CD14-positive monocyte (primary cell): ENCODE measurements around the gene MB21D2. TPM values are rescaled to one million over a fixed set of nuclear protein-coding genes. Genes with fewer than 3 reads are reported as not detected.
A peak's percentile ranks its signal among the peaks of the same experiment; 100 is the strongest.

Experiments
- DNase-seq, 3 donors: peaks; one replicate each; pipeline ENCODE4 v3.0.0-alpha.2; 2011 to 2022
- H2AFZ ChIP-seq: 2 replicates; pipeline ENCODE4 v1.6.0; 2012; ENCODE audit warnings: mild to moderate bottlenecking, low read depth, low read length, inconsistent platforms; ENCODE audit not compliant: insufficient read depth, poor library complexity, severe bottlenecking
- H3K27ac ChIP-seq, 2 donors: 1 replicate in 1 of 2; 2 replicates in 1 of 2; pipeline ENCODE4 v1.5.1; 2012 to 2013; ENCODE audit warnings: low read length in 2 of 2, control low read depth in 1 of 2, inconsistent platforms in 1 of 2, low read depth in 1 of 2, mild to moderate bottlenecking in 1 of 2
- H3K27me3 ChIP-seq, 2 donors: one replicate each; pipeline versions ENCODE4 v1.6.0 to v1.6.1; 2011 to 2013; ENCODE audit warnings: low read length in 2 of 2; ENCODE audit not compliant: control insufficient read depth in 2 of 2, insufficient read depth in 2 of 2
- H3K36me3 ChIP-seq, 2 donors: replicated peaks in 1 of 2; 1 replicate in 1 of 2; 2 replicates in 1 of 2; pipeline versions ENCODE4 v1.5.1 to v1.6.1; 2012 to 2013; ENCODE audit warnings: low read length in 2 of 2, control low read depth in 1 of 2, inconsistent platforms in 1 of 2, mild to moderate bottlenecking in 1 of 2; ENCODE audit not compliant: insufficient read depth in 2 of 2, control insufficient read depth in 1 of 2
- H3K4me1 ChIP-seq, 2 donors: 1 replicate in 1 of 2; 2 replicates in 1 of 2; pipeline versions ENCODE4 v1.5.1 to v1.6.1; 2012 to 2013; ENCODE audit warnings: low read length in 2 of 2, control low read depth in 1 of 2, inconsistent platforms in 1 of 2, mild to moderate bottlenecking in 1 of 2, moderate library complexity in 1 of 2; ENCODE audit not compliant: insufficient read depth in 2 of 2, control insufficient read depth in 1 of 2
- H3K4me2 ChIP-seq: replicated peaks from 2 replicates; pipeline ENCODE3; 2012; ENCODE audit warnings: low read length, moderate library complexity, mild to moderate bottlenecking; ENCODE audit not compliant: poor library complexity, severe bottlenecking; ENCODE audit errors: extremely low read depth
- H3K4me3 ChIP-seq, 3 experiments: fragments of 200-600 bp in 1 of 3; sonication (generic) in 1 of 3; replicated peaks in 1 of 3; 1 replicate in 2 of 3; 2 replicates in 1 of 3; pipeline ENCODE4 v1.5.1; 2011 to 2013; ENCODE audit warnings: low read length in 3 of 3, mild to moderate bottlenecking in 3 of 3, control low read depth in 2 of 3, low read depth in 2 of 3, inconsistent platforms in 1 of 3, moderate library complexity in 1 of 3
- H3K79me2 ChIP-seq: 2 replicates; pipeline ENCODE4 v1.6.0; 2012; ENCODE audit warnings: mild to moderate bottlenecking, control low read depth, inconsistent platforms, low read length, moderate library complexity; ENCODE audit not compliant: insufficient read depth
- H3K9ac ChIP-seq: 2 replicates; pipeline ENCODE4 v1.6.0; 2017; ENCODE audit warnings: low read length, mild to moderate bottlenecking; ENCODE audit not compliant: insufficient read depth, poor library complexity, severe bottlenecking
- H3K9me3 ChIP-seq, 2 donors: replicated peaks in 1 of 2; 1 replicate in 1 of 2; 2 replicates in 1 of 2; pipeline versions ENCODE4 v1.5.1 to v1.6.1; 2012 to 2013; ENCODE audit warnings: low read length in 2 of 2, control low read depth in 1 of 2; ENCODE audit not compliant: control insufficient read depth in 1 of 2, insufficient read depth in 1 of 2
- H4K20me1 ChIP-seq: 2 replicates; pipeline ENCODE4 v1.6.0; 2012; ENCODE audit warnings: mild to moderate bottlenecking, low read length, control low read depth, moderate library complexity; ENCODE audit not compliant: insufficient read depth
- H3K27ac Mint-ChIP-seq, 7 donors: one replicate each; pipeline ENCODE4 v1.8.0; 2020; ENCODE audit warnings: mild to moderate bottlenecking in 7 of 7, mixed read lengths in 7 of 7, moderate library complexity in 6 of 7, inconsistent platforms in 2 of 7
- H3K27me3 Mint-ChIP-seq, 3 donors: one replicate each; pipeline ENCODE4 v1.8.0; 2021 to 2022; ENCODE audit warnings: low read depth in 3 of 3, mild to moderate bottlenecking in 3 of 3, mixed read lengths in 3 of 3, moderate library complexity in 3 of 3, inconsistent platforms in 1 of 3
- H3K36me3 Mint-ChIP-seq, 2 donors: one replicate each; pipeline ENCODE4 v1.8.0; 2020; ENCODE audit warnings: mixed read lengths in 2 of 2, inconsistent platforms in 1 of 2, mild to moderate bottlenecking in 1 of 2
- H3K4me1 Mint-ChIP-seq: one replicate; pipeline ENCODE4 v1.8.0; 2020; ENCODE audit warnings: mild to moderate bottlenecking, mixed read lengths
- H3K4me3 Mint-ChIP-seq, 2 donors: one replicate each; pipeline ENCODE4 v1.8.0; 2020; ENCODE audit warnings: mild to moderate bottlenecking in 2 of 2, mixed read lengths in 2 of 2, moderate library complexity in 1 of 2
- H3K9me3 Mint-ChIP-seq, 7 donors: one replicate each; pipeline ENCODE4 v1.8.0; 2020 to 2022; ENCODE audit warnings: mixed read lengths in 7 of 7, mild to moderate bottlenecking in 6 of 7, moderate library complexity in 6 of 7, inconsistent platforms in 2 of 7
- CTCF ChIP-seq: fragments of 200-600 bp; IDR thresholded peaks from one replicate; pipeline ENCODE4 v1.8.0; 2022; ENCODE audit warnings: antibody characterized with exemption, mild to moderate bottlenecking
- WGBS: methylation state at CpG from one replicate; pipeline ENCODE4 v1.1.5; 2013; ENCODE audit warnings: missing lambda C conversion rate; ENCODE audit not compliant: insufficient coverage; 5-methylcytosine and 5-hydroxymethylcytosine counted together
- intact Hi-C, 2 donors: fragments of 100-400 bp; cut with micrococcal nuclease; formaldehyde crosslinking; loops; one replicate each; pipeline versions ENCODE4 v1.15.0 to v1.15.1; 2023
- polyA plus RNA-seq, 3 donors: library from polyadenylated mRNA; depleted of rRNA in 1 of 3; unstranded in 2 of 3; stranded (reverse) in 1 of 3; fragments of 300-500 nt in 2 of 3; fragments of >200 nt in 1 of 3; fragmentation: Illumina TruSeq in 2 of 3; gene quantifications; 1 replicate in 2 of 3; 2 replicates in 1 of 3; pipeline ENCODE4 v1.2.3, GENCODE V29; 2012 to 2021

Gene MB21D2
- polyA plus RNA-seq, 3 donors = 0.37 to 0.77 (median 0.59) TPM

GRCh38 chr3:192834428-192834827, 83.2 kb downstream of the MB21D2 start:
- 69% methylated on average over 2 of the region's 3 CpGs for WGBS

GRCh38 chr3:192833177-192833890, 84.3 kb downstream of the MB21D2 start:
- H3K4me1 ChIP-seq = peaks cover 6 to 7% of the 10 kb centered on the region in 2 donors
- H3K4me2 ChIP-seq = no peak overlapping the region
- H3K27ac ChIP-seq = no peak overlapping the region
- H3K4me3 ChIP-seq = no peak overlapping the region
- Mint-ChIP-seq H3K4me3 (no peak overlapping the region), H3K4me1 (peaks cover 2% of the 10 kb centered on the region), H3K27ac (peak overlapping the region in 1 of 7 donors; percentile 1), H3K27me3 (peaks cover 2 to 7% (median 5%) of the 10 kb centered on the region in 3 donors), H3K9me3 (peaks cover 0 to 4% (median 0%) of the 10 kb centered on the region in 7 donors), H3K36me3 (no peaks in the 10 kb centered on the region)
- H3K79me2 ChIP-seq = no peaks in the 10 kb centered on the region
- H3K27me3 ChIP-seq = peaks cover 0 to 2% of the 10 kb centered on the region in 2 donors
- no peak overlapping the region for H3K9ac ChIP-seq
- H3K36me3 ChIP-seq = no peaks in the 10 kb centered on the region
- DNase-seq = no peak
- no peaks in the 10 kb centered on the region for H4K20me1 ChIP-seq
- no peaks in the 10 kb centered on the region for H3K9me3 ChIP-seq
- intact Hi-C loops = no loop called here
- H2AFZ ChIP-seq = no peak overlapping the region
- 87% methylated on average over 8 of the region's 9 CpGs for WGBS
- TF ChIP-seq CTCF = no peak

More at GRCh38 chr3:192834428-192834827, 83.2 kb downstream of the MB21D2 start:
- Mint-ChIP-seq H3K36me3 (no peaks in the 10 kb centered on the region), H3K9me3 (peaks cover 0 to 2% (median 0%) of the 10 kb centered on the region in 7 donors), H3K4me1 (peaks cover 2% of the 10 kb centered on the region), H3K27ac (no peak overlapping the region), H3K4me3 (no peak overlapping the region), H3K27me3 (peaks cover 2 to 7% (median 5%) of the 10 kb centered on the region in 3 donors)
- Histone ChIP-seq H2AFZ (no peak overlapping the region), H3K9ac (no peak overlapping the region), H4K20me1 (no peaks in the 10 kb centered on the region), H3K9me3 (no peaks in the 10 kb centered on the region), H3K27ac (no peak overlapping the region), H3K27me3 (peaks cover 0 to 2% of the 10 kb centered on the region in 2 donors), H3K4me2 (no peak overlapping the region), H3K36me3 (no peaks in the 10 kb centered on the region), H3K79me2 (no peaks in the 10 kb centered on the region), H3K4me1 (peaks cover 6 to 7% of the 10 kb centered on the region in 2 donors), H3K4me3 (no peak overlapping the region)
- intact Hi-C loops = no loop called here
- no peak for TF ChIP-seq CTCF
- DNase-seq = no peak
